Inflammatory macrophage treated with lipopolysaccharide for 4 hours (primary cell): ENCODE measurements around the gene ABCD3.

Experiments used
- DNase-seq: peaks from one replicate; pipeline ENCODE4 v3.0.0-alpha.2; 2020

Gene ABCD3

GRCh38 chr1:94528826-94529225 lies 110.6 kb downstream of the ABCD3 start:
- no peak for DNase-seq

GRCh38 chr1:94529416-94529815 lies 111.2 kb downstream of the ABCD3 start:
- DNase-seq: no peak

DNA sequence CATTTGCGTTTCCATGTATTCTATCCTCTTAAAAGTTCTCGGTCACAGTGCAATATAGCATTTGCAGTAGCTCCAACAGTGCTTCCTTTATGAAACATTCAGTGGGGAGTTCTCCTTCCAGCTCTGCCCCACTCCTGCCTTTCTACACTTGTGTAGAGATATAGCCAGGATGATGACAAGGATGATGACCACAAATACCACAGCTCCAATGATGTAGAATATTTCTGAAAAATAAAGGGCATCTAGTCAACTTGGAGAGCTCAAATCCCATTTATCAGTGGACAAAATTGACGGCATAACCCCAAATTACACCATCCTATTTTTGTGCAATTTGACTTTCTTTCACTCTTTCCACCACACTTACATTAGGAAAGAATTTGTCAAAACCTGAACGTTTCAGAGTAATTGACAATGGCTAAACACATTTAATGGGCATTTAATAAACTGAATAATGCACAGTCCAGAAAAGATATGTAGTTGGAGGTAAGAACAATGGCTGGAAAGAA lies 112.2 kb downstream of the ABCD3 start:
- no peak for DNase-seq

- no peak for DNase-seq
Observed at GRCh38 chr1:94531664-94532063, 113.5 kb downstream of the ABCD3 start.

- no peak for DNase-seq
Observed at GRCh38 chr1:94532077-94532476, 113.9 kb downstream of the ABCD3 start.

DNA sequence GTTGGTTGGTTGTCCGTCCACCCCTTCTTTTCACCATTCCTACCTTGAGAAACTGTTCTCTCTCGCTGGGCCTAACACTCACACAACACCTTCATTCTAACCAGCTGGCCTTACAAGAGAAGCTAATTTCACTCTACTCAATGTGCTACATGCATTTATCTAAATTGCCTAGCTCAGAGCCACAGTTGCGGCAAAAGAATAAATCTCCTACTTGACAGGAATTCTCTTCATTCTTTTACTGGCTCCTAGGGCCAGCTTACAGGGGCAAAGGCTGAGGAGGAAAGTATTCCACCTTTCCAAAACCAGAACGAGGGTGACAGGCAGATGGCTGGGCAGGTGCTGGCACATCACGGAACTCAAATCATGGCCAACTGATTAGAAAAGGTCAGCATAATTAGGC lies 116.9 kb downstream of the ABCD3 start:
- no peak for DNase-seq

GRCh38 chr1:94535879-94536278 lies 117.7 kb downstream of the ABCD3 start:
- no peak for DNase-seq

DNA sequence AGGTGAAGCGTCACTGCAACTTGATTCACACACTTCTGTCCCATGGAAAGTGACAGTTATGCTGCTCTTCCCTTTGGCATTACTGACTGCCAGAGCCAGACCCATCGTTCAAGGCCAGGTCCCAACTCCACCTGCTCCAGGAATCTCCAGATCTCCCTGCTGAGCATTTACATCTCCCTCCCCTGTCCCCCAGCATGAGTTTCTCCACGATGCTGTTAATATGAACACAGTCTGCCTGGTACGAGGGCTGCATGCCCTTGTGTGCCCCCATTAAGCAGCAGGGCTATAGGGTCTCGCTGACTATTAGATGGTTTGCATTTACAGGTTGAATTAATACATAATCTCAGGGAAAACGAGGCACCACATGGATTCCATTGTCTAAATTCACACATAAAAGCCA lies 119.1 kb downstream of the ABCD3 start:
- no peak for DNase-seq

DNA sequence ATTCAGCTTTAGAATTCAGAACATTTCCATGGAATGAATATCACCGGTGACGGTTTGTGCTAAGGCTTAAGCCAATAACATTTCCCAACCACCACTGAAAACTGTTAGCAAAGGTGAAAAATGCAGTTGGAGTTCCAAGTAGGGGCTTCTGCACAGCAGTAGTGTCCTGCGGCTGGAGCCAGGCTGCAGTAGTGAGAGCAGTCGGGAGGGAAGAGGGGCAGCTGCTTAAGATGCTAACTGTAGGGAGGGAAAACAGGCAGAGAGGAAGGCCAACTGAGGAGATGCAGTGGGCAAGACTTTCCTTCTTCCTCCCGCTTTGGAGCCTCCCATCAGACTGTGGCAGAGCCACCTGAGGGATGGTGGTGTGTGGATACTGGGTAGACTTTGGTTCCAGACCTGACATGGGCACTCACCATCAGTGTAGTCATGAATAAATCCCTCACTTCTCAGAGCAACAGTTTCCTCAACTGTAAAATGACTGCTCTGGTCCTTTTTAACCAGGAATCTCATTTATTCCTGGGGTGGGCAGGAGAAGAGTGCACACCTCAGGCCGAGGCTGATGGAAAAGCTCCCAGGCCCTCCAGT lies 120.1 kb downstream of the ABCD3 start:
- no peak for DNase-seq

DNA sequence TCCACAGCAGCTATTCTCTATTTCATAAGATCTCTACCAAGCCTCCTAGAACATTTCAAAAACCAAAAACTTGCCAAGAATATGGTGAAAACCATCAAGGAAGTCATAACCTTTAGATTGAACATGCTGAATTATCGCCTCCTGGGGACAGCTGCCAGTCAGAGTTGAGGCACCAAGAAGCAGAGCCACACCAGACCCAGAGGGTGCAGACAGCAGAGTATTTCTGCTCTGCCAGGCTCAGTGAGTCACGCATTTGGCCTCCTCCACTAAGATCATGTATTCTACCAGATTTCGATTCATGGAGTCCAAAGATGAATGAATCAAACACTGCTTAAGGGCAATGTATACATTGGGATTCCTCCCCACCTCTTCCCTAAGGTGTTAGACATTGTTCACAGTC lies 121.3 kb downstream of the ABCD3 start:
- DNase-seq: no peak

DNA sequence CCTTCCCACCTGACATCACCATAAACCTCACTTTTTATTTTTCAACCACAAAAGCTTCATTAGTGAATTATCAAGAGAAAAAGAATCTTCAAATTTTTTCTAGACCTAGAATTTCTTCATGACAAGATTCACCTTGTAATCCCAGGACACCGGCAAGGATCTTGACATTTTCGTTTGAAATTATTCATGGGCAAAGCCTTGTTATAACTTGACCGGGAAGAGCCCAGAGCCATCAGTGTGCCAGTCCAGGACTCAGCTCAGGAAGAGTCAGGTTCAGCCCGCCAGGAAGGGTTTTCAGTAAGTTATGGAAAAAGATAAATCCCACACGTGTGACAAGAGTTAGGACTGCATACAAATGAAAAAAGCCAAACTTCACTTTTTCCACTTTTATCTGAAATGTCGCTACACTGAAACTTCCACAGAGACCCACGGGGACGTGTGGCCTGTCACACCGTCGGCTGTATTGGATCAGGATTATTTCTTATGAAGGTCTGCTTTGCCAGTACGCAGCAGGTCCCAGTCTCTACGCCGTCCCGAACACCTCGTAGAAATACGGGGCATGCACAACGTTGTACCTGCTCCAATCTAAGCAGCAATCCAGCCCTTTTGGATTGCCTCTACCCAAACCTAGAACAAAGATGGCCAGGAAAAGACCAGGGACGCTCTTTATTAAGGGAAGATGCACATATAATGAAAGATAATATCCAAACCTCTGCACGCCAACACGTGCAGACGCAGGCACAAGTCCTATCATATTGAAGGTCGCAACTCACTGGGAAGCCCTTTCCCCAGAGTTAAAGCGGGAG lies 122.5 kb downstream of the ABCD3 start:
- no peak for DNase-seq

DNA sequence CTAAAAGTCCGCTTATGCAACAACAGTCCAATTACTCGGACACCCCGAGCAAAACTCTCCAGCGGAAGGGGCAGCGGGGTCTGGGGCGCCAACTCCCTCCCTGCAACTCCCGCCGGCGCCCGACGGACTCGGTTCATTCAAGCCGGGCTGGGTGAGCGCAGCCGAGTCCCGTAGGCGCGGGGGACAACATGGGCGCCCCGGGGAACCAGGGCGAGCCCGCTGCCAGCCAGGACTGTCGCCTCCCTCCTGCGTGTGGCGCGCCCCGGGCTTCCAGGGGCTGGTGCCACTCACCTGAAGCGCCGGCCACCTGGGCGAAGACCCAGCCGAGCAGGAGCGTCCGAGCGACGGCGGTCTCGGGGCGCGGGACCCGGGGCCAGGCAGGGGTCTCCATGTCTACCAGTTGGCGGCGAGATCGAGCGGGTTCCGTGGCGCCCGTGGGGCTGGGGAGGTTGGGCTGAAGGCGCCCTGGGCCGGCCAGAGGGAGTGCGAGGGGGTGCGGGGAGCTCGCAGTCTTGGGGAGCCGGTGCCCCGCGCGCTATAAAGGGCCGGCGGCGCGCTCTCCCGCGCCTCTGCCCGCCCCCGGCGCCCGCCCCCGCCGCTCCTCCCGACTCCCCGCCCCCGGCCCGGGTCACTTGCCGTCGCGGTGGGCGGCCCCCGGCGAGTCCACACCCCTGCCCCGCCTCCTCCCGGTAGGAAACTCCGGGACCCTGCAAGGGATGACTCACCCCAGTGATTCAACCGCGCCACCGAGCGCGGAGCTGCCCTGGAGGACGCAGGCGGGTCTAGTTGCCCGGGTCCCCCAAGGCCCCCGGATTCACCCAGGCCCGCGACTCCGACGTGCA lies 123.3 kb downstream of the ABCD3 start, which contains the start of gene F3:
F3 (minus strand) TSS at position 514 of the 842 bp plus-strand sequence; CDS start at position 391, 123 bp downstream.
- DNase-seq: peak; percentile 94

GRCh38 chr1:94542088-94542870 lies 124.1 kb downstream of the ABCD3 start:
- peak; percentile 72 for DNase-seq

DNA sequence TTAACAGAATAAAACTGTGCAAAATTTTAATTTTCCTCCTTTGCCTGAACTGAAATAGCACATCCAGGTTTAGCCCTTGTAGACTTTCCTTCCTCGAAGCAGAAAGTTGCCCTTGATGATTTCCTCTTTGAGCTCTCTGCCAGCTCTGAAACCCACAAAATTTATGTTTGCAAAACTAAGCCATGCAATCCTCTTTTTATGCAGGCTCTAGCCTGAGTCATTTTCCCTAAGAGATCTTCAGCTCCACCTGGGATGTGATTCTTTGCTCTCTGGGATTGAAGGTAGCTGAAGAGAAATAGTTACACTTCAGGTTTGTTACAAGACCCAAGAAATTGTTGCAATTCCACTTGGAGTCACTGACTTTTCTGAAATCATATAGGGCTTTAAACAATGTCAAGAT lies 124.8 kb downstream of the ABCD3 start:
- DNase-seq: peak; percentile 38

DNA sequence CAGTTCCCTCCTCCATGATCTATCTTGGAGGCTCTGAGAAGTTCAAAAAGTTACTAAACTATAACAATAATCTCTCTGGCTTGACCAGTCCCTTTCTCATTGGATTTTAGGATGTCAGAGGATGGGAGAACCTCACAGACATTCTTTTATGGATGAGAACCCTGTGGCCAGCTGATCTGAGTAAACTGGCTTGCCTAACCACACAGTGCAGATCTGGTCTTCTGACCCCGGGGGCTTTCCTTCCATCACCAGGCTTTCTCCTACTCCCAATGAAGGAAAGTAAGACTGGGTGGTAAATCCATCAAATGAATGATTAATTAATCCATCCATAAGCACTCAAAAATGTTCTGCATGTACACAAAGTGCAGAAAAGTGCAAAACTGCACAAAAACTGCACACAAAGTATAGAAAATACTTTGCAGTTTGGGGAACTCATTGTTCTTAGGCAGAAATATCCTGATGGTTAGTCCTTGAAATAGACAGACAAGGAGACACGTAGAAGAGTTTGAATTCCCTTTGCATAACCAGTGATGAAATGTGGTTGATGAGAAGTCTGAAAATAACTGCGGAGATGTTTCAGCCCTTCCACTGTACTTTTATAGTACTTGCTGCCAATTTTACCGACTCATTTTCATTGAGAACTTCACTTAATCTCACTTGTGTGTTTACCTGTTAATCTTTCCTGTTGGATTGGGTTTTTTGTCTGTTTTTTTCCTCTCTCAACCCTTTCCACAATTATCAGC lies 125.9 kb downstream of the ABCD3 start:
- DNase-seq: no peak

GRCh38 chr1:94544706-94545490 lies 126.7 kb downstream of the ABCD3 start:
- DNase-seq: no peak

DNA sequence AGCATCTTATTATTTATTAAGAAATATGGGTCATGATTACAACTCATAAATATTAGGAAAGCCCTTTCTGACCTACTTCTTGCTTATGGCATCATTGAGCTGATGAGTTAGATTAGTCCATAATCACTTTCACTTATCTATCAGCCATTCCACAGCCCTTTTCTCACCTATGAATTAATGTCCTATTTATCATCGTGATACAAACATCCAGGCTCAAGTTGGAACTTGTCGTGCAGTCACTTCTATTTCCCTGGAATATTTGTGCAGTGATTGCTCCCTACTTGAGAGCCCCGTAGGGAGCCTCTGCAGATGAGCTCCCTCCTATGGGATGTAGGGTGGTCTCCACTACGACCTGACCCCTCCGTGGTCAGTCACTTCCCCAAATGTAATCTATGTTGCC lies 131.5 kb downstream of the ABCD3 start:
- DNase-seq: no peak

DNA sequence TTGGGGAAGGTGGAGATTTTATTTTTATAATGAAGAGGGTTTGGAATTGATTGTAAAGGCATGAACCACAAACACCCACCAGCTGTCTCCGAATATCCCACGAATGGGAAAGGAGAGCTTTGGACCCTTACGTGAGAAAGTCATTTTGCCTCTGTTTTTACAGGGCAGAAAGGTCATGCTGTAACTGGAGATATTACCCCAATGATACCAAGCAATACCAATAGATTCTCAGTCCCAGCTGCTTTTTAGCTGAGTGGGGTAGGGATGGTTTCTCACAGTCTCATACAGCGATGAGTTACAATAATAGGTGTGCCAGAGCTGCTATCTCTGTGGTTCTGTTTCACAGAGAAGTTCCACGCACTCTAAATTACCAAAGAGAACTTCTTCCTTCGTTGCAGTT lies 132.2 kb downstream of the ABCD3 start:
- DNase-seq: no peak

- DNase-seq: no peak
Observed at GRCh38 chr1:94550800-94551241, 132.6 kb downstream of the ABCD3 start.

- DNase-seq: no peak
Observed at GRCh38 chr1:94551449-94551848, 133.3 kb downstream of the ABCD3 start.

GRCh38 chr1:94552071-94552586 lies 133.9 kb downstream of the ABCD3 start:
- no peak for DNase-seq
